H1 (cell line): Measurements from ENCODE around the gene GABRR1. TPM values are rescaled to one million over a fixed set of nuclear protein-coding genes. Genes with fewer than 3 reads are reported as not detected.

Experiments used
- CTCF ChIA-PET: fragments of 300-600 bp; sonication (Branson Sonifier 250); formaldehyde crosslinking; loops from one replicate; lab custom pipeline; 2021; ENCODE audit not compliant: partially characterized antibody; lab: Charles Lee
- POLR2A ChIA-PET: fragments of 300-600 bp; sonication (Branson Sonifier 250); formaldehyde crosslinking; loops from one replicate; lab custom pipeline; 2021; ENCODE audit warnings: inconsistent platforms; ENCODE audit not compliant: partially characterized antibody; lab: Charles Lee
- DNase-seq, 2 experiments: peaks; one replicate each; pipeline versions ENCODE4 v3.0.0 to v3.0.0-alpha.2; 2010 to 2022; ENCODE audit warnings: low spot score in 2 of 2, low read depth in 1 of 2, mixed read lengths in 1 of 2
- FAIRE-seq: peaks from 2 replicates; lab custom pipeline; 2011; peaks lifted over from hg19 to GRCh38; lab: Jason Lieb, UNC
- H2AFZ ChIP-seq: 2 replicates; pipeline ENCODE4 v1.8.1; 2012; ENCODE audit warnings: low read length, inconsistent platforms
- H2AK5ac ChIP-seq: 2 replicates; pipeline ENCODE4 v1.6.1; 2013; ENCODE audit warnings: low read depth, low read length
- H2BK120ac ChIP-seq: replicated peaks from 2 replicates; pipeline ENCODE3; 2013; ENCODE audit warnings: low read depth, low read length, inconsistent platforms
- H2BK12ac ChIP-seq: 2 replicates; pipeline ENCODE4 v1.6.1; 2013; ENCODE audit warnings: low read depth, low read length
- H2BK15ac ChIP-seq: 2 replicates; pipeline ENCODE4 v1.6.1; 2013; ENCODE audit warnings: low read length
- H2BK20ac ChIP-seq: 2 replicates; pipeline ENCODE4 v1.6.1; 2013; ENCODE audit warnings: low read length
- H2BK5ac ChIP-seq: 2 replicates; pipeline ENCODE4 v1.6.1; 2013; ENCODE audit warnings: low read depth, low read length
- H3K14ac ChIP-seq: 2 replicates; pipeline ENCODE4 v1.6.1; 2013; ENCODE audit warnings: inconsistent platforms; ENCODE audit not compliant: insufficient read length
- H3K18ac ChIP-seq: 2 replicates; pipeline ENCODE4 v1.6.1; 2013; ENCODE audit warnings: low read length; ENCODE audit errors: extremely low read depth
- H3K23ac ChIP-seq: 2 replicates; pipeline ENCODE4 v1.6.1; 2013; ENCODE audit warnings: inconsistent platforms; ENCODE audit not compliant: insufficient read length
- H3K23me2 ChIP-seq: 2 replicates; pipeline ENCODE4 v1.6.1; 2013; ENCODE audit warnings: low read depth, low read length
- H3K27ac ChIP-seq: 2 replicates; pipeline ENCODE4 v1.6.1; 2011; ENCODE audit warnings: low read depth, low read length, inconsistent platforms
- H3K27me3 ChIP-seq, 4 experiments: replicated peaks in 1 of 4; 1 replicate in 1 of 4; 2 replicates in 3 of 4; pipeline versions ENCODE4 v1.6.1 to v1.8.1; 2011 to 2013; ENCODE audit warnings: low read length in 3 of 4, mild to moderate bottlenecking in 3 of 4, inconsistent platforms in 2 of 4, mixed read lengths in 2 of 4, moderate library complexity in 1 of 4; ENCODE audit not compliant: control insufficient read depth in 3 of 4, insufficient read depth in 3 of 4; ENCODE audit errors: extremely low read depth in 1 of 4
- H3K36me3 ChIP-seq, 4 experiments: 2 replicates each; pipeline versions ENCODE4 v1.6.1 to v1.8.1; 2011 to 2013; ENCODE audit warnings: mild to moderate bottlenecking in 4 of 4, low read length in 3 of 4, moderate library complexity in 2 of 4, control low read depth in 1 of 4, inconsistent platforms in 1 of 4; ENCODE audit not compliant: insufficient read depth in 4 of 4, control insufficient read depth in 2 of 4
- H3K4ac ChIP-seq: replicated peaks from 2 replicates; pipeline ENCODE3; 2013; ENCODE audit warnings: low read length, low read depth, mixed read lengths, inconsistent platforms; ENCODE audit not compliant: insufficient read length
- H3K4me1 ChIP-seq, 4 experiments: replicated peaks in 1 of 4; 1 replicate in 1 of 4; 2 replicates in 3 of 4; pipeline versions ENCODE4 v1.6.1 to v1.8.1; 2011 to 2013; ENCODE audit warnings: low read length in 3 of 4, inconsistent platforms in 2 of 4, mixed read lengths in 1 of 4; ENCODE audit not compliant: insufficient read depth in 4 of 4, control insufficient read depth in 3 of 4
- H3K4me2 ChIP-seq, 2 experiments: 2 replicates each; pipeline versions ENCODE4 v1.6.1 to v1.8.1; 2011 to 2013; ENCODE audit warnings: low read depth in 2 of 2, low read length in 2 of 2, control low read depth in 1 of 2, inconsistent platforms in 1 of 2, mild to moderate bottlenecking in 1 of 2; ENCODE audit not compliant: insufficient read depth in 1 of 2
- H3K4me3 ChIP-seq, 4 experiments: fragments of 200-600, 300-600 bp in 1 of 4; sonication (generic), shearing (Covaris generic), sonication (Bioruptor Twin) in 1 of 4; 2 replicates each; pipeline versions ENCODE4 v1.5.1 to v1.8.1; 2011 to 2016; ENCODE audit warnings: low read length in 4 of 4, low read depth in 3 of 4, control low read depth in 2 of 4, inconsistent platforms in 2 of 4, mild to moderate bottlenecking in 2 of 4, mixed read lengths in 1 of 4, moderate library complexity in 1 of 4; ENCODE audit not compliant: insufficient read depth in 2 of 4; ENCODE audit errors: extremely low read depth in 1 of 4
- H3K56ac ChIP-seq: replicated peaks from 2 replicates; pipeline ENCODE3; 2013; ENCODE audit warnings: low read depth, mild to moderate bottlenecking, mixed read lengths, low read length, inconsistent platforms; ENCODE audit not compliant: insufficient read length
- H3K79me1 ChIP-seq: 2 replicates; pipeline ENCODE4 v1.6.1; 2013; ENCODE audit warnings: low read depth, low read length, control low read depth
- H3K79me2 ChIP-seq, 2 experiments: 2 replicates each; pipeline versions ENCODE4 v1.6.1 to v1.8.1; 2012 to 2013; ENCODE audit warnings: low read length in 2 of 2, mild to moderate bottlenecking in 2 of 2, inconsistent platforms in 1 of 2; ENCODE audit not compliant: insufficient read depth in 2 of 2, control insufficient read depth in 1 of 2
- H3K9ac ChIP-seq, 4 experiments: replicated peaks in 1 of 4; 1 replicate in 1 of 4; 2 replicates in 3 of 4; pipeline versions ENCODE4 v1.6.1 to v1.8.1; 2011 to 2013; ENCODE audit warnings: low read depth in 3 of 4, low read length in 3 of 4, control low read depth in 2 of 4, mild to moderate bottlenecking in 2 of 4, moderate library complexity in 2 of 4, inconsistent platforms in 1 of 4; ENCODE audit errors: extremely low read depth in 1 of 4
- H3K9me3 ChIP-seq, 2 experiments: 2 replicates each; pipeline versions ENCODE4 v1.6.1 to v1.8.1; 2012 to 2013; ENCODE audit warnings: mild to moderate bottlenecking in 2 of 2, moderate library complexity in 2 of 2, control low read depth in 1 of 2, inconsistent platforms in 1 of 2, low read depth in 1 of 2, low read length in 1 of 2, mixed read lengths in 1 of 2; ENCODE audit not compliant: insufficient read depth in 2 of 2
- H4K20me1 ChIP-seq, 2 experiments: replicated peaks in 1 of 2; 2 replicates each; pipeline versions ENCODE3 to v1.8.1; 2011 to 2013; ENCODE audit warnings: inconsistent platforms in 2 of 2, low read length in 2 of 2, mild to moderate bottlenecking in 1 of 2; ENCODE audit not compliant: insufficient read depth in 2 of 2, control insufficient read depth in 1 of 2
- H4K5ac ChIP-seq: 2 replicates; pipeline ENCODE4 v1.6.1; 2013; ENCODE audit warnings: low read length, low read depth, mixed read lengths, inconsistent platforms; ENCODE audit not compliant: insufficient read length
- H4K8ac ChIP-seq: 2 replicates; pipeline ENCODE4 v1.8.0; 2013; ENCODE audit warnings: mild to moderate bottlenecking, moderate library complexity, low read length, inconsistent platforms; ENCODE audit not compliant: insufficient read depth; ENCODE audit errors: extremely low read depth
- H4K91ac ChIP-seq: replicated peaks from 2 replicates; pipeline ENCODE3; 2013; ENCODE audit warnings: low read length, mixed read lengths, inconsistent platforms; ENCODE audit not compliant: insufficient read length
- BACH1 ChIP-seq: IDR thresholded peaks from 2 replicates; pipeline ENCODE4 v1.6.1; 2012; ENCODE audit warnings: low read length, improper control_type of control experiment
- CREB1 ChIP-seq: IDR thresholded peaks from 2 replicates; pipeline ENCODE4 v1.6.1; 2012; ENCODE audit warnings: inconsistent platforms
- E2F6 ChIP-seq: IDR thresholded peaks from 2 replicates; pipeline ENCODE4 v1.6.1; 2012; ENCODE audit warnings: inconsistent platforms
- EZH2 ChIP-seq: fragments of 200-600 bp; sonication (generic); IDR thresholded peaks from 2 replicates; pipeline ENCODE4 v1.7.1; 2012; ENCODE audit warnings: low read depth, mild to moderate bottlenecking, moderate library complexity, low read length, inconsistent platforms; ENCODE audit not compliant: severe bottlenecking
- FOSL1 ChIP-seq: IDR thresholded peaks from 2 replicates; pipeline ENCODE4 v1.6.1; 2011; ENCODE audit warnings: mild to moderate bottlenecking, low read depth, low read length, moderate library complexity; ENCODE audit not compliant: insufficient read depth
- POLR2AphosphoS5 ChIP-seq: IDR thresholded peaks from 2 replicates; pipeline ENCODE4 v1.6.1; 2011; ENCODE audit warnings: low read depth, low read length
- RFX5 ChIP-seq: IDR thresholded peaks from 2 replicates; pipeline ENCODE4 v1.6.1; 2011; ENCODE audit warnings: low read depth, low read length, improper control_type of control experiment, borderline replicate concordance
- SAP30 ChIP-seq: fragments of 300-600 bp; sonication (generic); IDR thresholded peaks from 2 replicates; pipeline ENCODE4 v1.7.1; 2012; ENCODE audit warnings: low read length, moderate library complexity, mild to moderate bottlenecking, inconsistent platforms; ENCODE audit not compliant: insufficient read depth, insufficient replicate concordance
- SIRT6 ChIP-seq: IDR thresholded peaks from one replicate; pipeline ENCODE4 v1.7.1; 2012; ENCODE audit warnings: low read length, inconsistent platforms
- SIX5 ChIP-seq: IDR thresholded peaks from 2 replicates; pipeline ENCODE4 v1.6.1; 2011; ENCODE audit warnings: mild to moderate bottlenecking, low read depth, low read length
- SP1 ChIP-seq: IDR thresholded peaks from 2 replicates; pipeline ENCODE4 v1.6.1; 2011; ENCODE audit warnings: low read depth, low read length
- TCF12 ChIP-seq: IDR thresholded peaks from 2 replicates; pipeline ENCODE4 v1.6.1; 2011; ENCODE audit warnings: low read depth, mild to moderate bottlenecking, low read length
- TEAD4 ChIP-seq: IDR thresholded peaks from 2 replicates; pipeline ENCODE4 v1.6.1; 2012; ENCODE audit warnings: low read depth, low read length, inconsistent platforms, mixed read lengths
- USF2 ChIP-seq: IDR thresholded peaks from 2 replicates; pipeline ENCODE4 v1.6.1; 2011; ENCODE audit warnings: low read length, improper control_type of control experiment
- WGBS, 2 experiments: shearing (Covaris generic) in 1 of 2; methylation state at CpG; one replicate each; pipeline versions ENCODE4 v1.1.6 to v1.1.7; 2013 to 2015; ENCODE audit warnings: low lambda C conversion rate in 2 of 2, mixed read lengths in 2 of 2, inconsistent platforms in 1 of 2, low coverage in 1 of 2, missing lambda C conversion rate in 1 of 2; ENCODE audit not compliant: insufficient replicate concordance in 2 of 2, insufficient coverage in 1 of 2, insufficient read length in 1 of 2; ENCODE audit errors: extremely low coverage in 1 of 2, missing lambda C conversion rate in 1 of 2; 5-methylcytosine and 5-hydroxymethylcytosine counted together
- polyA plus RNA-seq, 7 experiments: library from polyadenylated mRNA; depleted of rRNA in 3 of 7; stranded (reverse) in 5 of 7; unstranded in 2 of 7; fragments of >200 nt in 5 of 7; fragments of 200-250 nt in 2 of 7; gene quantifications; 1 replicate in 5 of 7; 2 replicates in 1 of 7; 4 replicates in 1 of 7; pipeline versions ENCODE4 v1.2.1 to v1.2.3, GENCODE V29; 2011 to 2013; ENCODE audit warnings: missing spikeins in 2 of 7, mixed read lengths in 2 of 7
- total RNA-seq: library from RNA; stranded (reverse); fragmentation: NEBNext Ultra II Directional; extraction: Animal tissue kit (Norgen Biotek cat#: 25700); gene quantifications from 2 replicates; pipeline ENCODE4 v1.2.1, GENCODE V29; 2021

Gene GABRR1
- total and polyA plus RNA-seq, 2 of the 8 experiments (the other 6 are each of a cell fraction or from before 2014, with no cell fraction given): 0.60 to 0.63 TPM

GRCh38 chr6:89183294-89183693 lies 33.9 kb downstream of the GABRR1 start:
- Histone ChIP-seq H3K4me1 (no peaks in the 10 kb centered on the region), H2AK5ac (no peak overlapping the region), H3K14ac (no peak overlapping the region), H3K4me2 (no peak overlapping the region), H2BK12ac (no peak overlapping the region), H3K18ac (no peak overlapping the region), H3K4me3 (no peak overlapping the region), H4K91ac (no peak overlapping the region), H3K23me2 (no peaks in the 10 kb centered on the region), H2BK120ac (no peak overlapping the region), H3K9me3 (no peaks in the 10 kb centered on the region), H4K8ac (no peak overlapping the region), H3K27me3 (no peaks in the 10 kb centered on the region), H2AFZ (no peak overlapping the region), H4K20me1 (no peaks in the 10 kb centered on the region), H2BK5ac (no peak overlapping the region), H3K27ac (no peak overlapping the region), H3K79me1 (no peaks in the 10 kb centered on the region), H3K36me3 (no peaks in the 10 kb centered on the region), H3K56ac (no peak overlapping the region), H3K9ac (no peak overlapping the region), H2BK15ac (no peak overlapping the region), H3K23ac (no peak overlapping the region), H3K79me2 (no peaks in the 10 kb centered on the region), H4K5ac (no peak overlapping the region), H3K4ac (no peak overlapping the region), H2BK20ac (no peak overlapping the region)
- WGBS, 2 experiments: 46% methylated on average over 2 of the region's 2 CpGs; no CpG with 5 or more reads in 1 of the 2 experiments
- ChIA-PET CTCF (interaction anchor here (0.6 to 1.1 kb wide), 4 partner anchors 25 to 208 kb away, joined by 3 to 5 read pairs (median 4); no protein-coding TSS in a partner anchor), POLR2A (interaction anchor here (1.5 kb wide), 1 partner anchor 170 kb away, joined by 3 read pairs; the partner anchor contains the start of gene UBE2J1)
- FAIRE-seq (no peak), DNase-seq (no peak)
- TF ChIP-seq POLR2AphosphoS5: no peak
- no peak for TF ChIP-seq TCF12
- no peak for TF ChIP-seq TEAD4
- TF ChIP-seq SAP30: no peak
- no peak for TF ChIP-seq FOSL1
- no peak for TF ChIP-seq E2F6
- TF ChIP-seq SIRT6: no peak
- TF ChIP-seq CREB1: no peak
- TF ChIP-seq RFX5: no peak
- no peak for TF ChIP-seq BACH1
- no peak for TF ChIP-seq USF2
- no peak for TF ChIP-seq SP1
- no peak for TF ChIP-seq SIX5
- no peak for TF ChIP-seq EZH2
